ENCODE data around the gene MRPS24. TPM values are rescaled to one million over a fixed set of nuclear protein-coding genes. Genes with fewer than 3 reads are reported as not detected.

MRPS24 gene
- total and polyA plus RNA-seq, 2 donors (not counting 3 experiments of a cell fraction or from before 2014, with no cell fraction given): 105 to 279 TPM

- POLR2A ChIA-PET: no interaction called here
- no peak for DNase-seq (ENCODE audit: low read depth, low spot score)
Observed at GRCh38 chr7:43851805-43852204, 17.5 kb downstream of the MRPS24 start.

More at GRCh38 chr7:43851805-43852204, 17.5 kb downstream of the MRPS24 start:
- Histone ChIP-seq H3K27me3 (ENCODE audit: control insufficient read depth in 2 of 2, insufficient read depth in 2 of 2, low read length in 2 of 2) (peaks cover 6% of the 10 kb centered on the region in 2 experiments), H3K9me1 (replicated peaks; ENCODE audit: control insufficient read depth, extremely low read depth, insufficient read depth, low read length) (no peaks in the 10 kb centered on the region), H3K4me3 (replicated peaks in 1 of 3; ENCODE audit: insufficient read depth in 1 of 3, low read depth in 1 of 3, low read length in 3 of 3) (no peak overlapping the region), H3K4me1 (ENCODE audit: control insufficient read depth, extremely low read depth, insufficient read depth, low read length) (no peaks in the 10 kb centered on the region), H3K36me3 (ENCODE audit: control insufficient read depth in 2 of 2, extremely low read depth in 1 of 2, insufficient read depth in 2 of 2, low read length in 2 of 2) (no peaks in the 10 kb centered on the region), H2AFZ (ENCODE audit: low read depth, low read length) (no peak overlapping the region), H3K27ac (ENCODE audit: insufficient read depth, low read depth, low read length) (no peak overlapping the region), H3K9me3 (replicated peaks; ENCODE audit: control insufficient read depth, insufficient read depth, low read length) (no peaks in the 10 kb centered on the region), H3K4me2 (ENCODE audit: insufficient read depth, low read length) (no peak overlapping the region), H4K20me1 (replicated peaks; ENCODE audit: control insufficient read depth, extremely low read depth, insufficient read depth, low read length) (no peaks in the 10 kb centered on the region), H3K79me2 (ENCODE audit: control insufficient read depth, insufficient read depth, low read length) (no peaks in the 10 kb centered on the region), H3K9ac (replicated peaks; ENCODE audit: extremely low read depth, insufficient read depth, low read length) (no peak overlapping the region)
- no TSS peak for BruUV-seq (replicated peaks)
- no peak for FAIRE-seq
- dilution Hi-C loops (cut with MboI; ENCODE audit: extremely low pct_ligation_motif_present, low sequenced_read_pairs): no loop called here
- CTCF ChIA-PET: interaction anchor here (0.7 to 1.2 kb wide), 4 partner anchors 10 to 131 kb away, joined by 3 to 4 read pairs (median 3); no protein-coding TSS in a partner anchor
- intact Hi-C loops (cut with micrococcal nuclease): loop anchor here (1.0 kb wide), 1 partner anchor 39 kb away; no protein-coding TSS in a partner anchor
- TF ChIP-seq EZH2 (IDR thresholded peaks at IDR 0.05; ENCODE audit: borderline replicate concordance, low read depth, low read length, severe bottlenecking): no peak
- no peak for TF ChIP-seq FOS (IDR thresholded peaks at IDR 0.05; ENCODE audit: borderline replicate concordance, insufficient read depth, low read length)
- no peak for TF ChIP-seq POLR2A (IDR thresholded peaks at IDR 0.05; ENCODE audit: low read depth, low read length)
- no peak for TF ChIP-seq POLR2AphosphoS5 (IDR thresholded peaks at IDR 0.05; ENCODE audit: insufficient read depth, low read depth, low read length)
- no peak for TF ChIP-seq MYC (IDR thresholded peaks at IDR 0.05; ENCODE audit: low read depth, low read length)
- no peak for TF ChIP-seq MAX (IDR thresholded peaks at IDR 0.05; ENCODE audit: insufficient read depth, insufficient read length)
- no peak for TF ChIP-seq GATA2 (IDR thresholded peaks at IDR 0.05; ENCODE audit: insufficient read depth, insufficient read length, low read depth, low read length)
- TF ChIP-seq JUN (IDR thresholded peaks at IDR 0.05; ENCODE audit: borderline replicate concordance, insufficient read depth, insufficient read length, low read depth): no peak
- no peak for TF ChIP-seq CTCF (IDR thresholded peaks at IDR 0.05; ENCODE audit: extremely low read depth in 1 of 2, insufficient read depth in 1 of 2, low read depth in 1 of 2, low read length in 2 of 2)
